C4-2B (cell line): ENCODE results near the gene ADH7.

Experiments used
- ZFX ChIP-seq: fragments of 450-650 bp; IDR thresholded peaks from 2 replicates; pipeline ENCODE4 v1.6.1; 2017
- TF ChIP-seq, protein P1 (sequence below): fragments of 450-650 bp; conservative IDR thresholded peaks from 2 replicates; pipeline ENCODE4 v1.5.1; 2017; ENCODE audit warnings: mild to moderate bottlenecking

DNA sequence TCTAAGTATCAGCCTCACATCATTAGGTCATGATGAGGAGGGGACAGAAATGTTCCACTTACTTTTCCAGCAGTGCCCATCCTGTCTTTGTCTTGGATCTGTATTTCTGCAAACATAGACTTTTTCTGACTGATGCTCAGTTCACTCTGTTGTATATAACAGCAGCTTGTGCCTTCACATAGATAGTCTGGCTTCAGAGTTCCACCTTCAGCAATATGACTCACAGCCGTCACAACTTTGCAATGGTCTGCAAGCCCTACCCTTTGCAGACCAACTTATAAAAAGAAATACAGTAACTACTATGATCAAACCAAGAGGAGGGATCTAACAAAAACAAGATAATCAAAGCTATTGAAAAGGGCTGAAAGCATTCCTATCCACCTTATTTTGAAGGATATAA is at the start of gene ADH7:
- TF ChIP-seq, protein P1, sequence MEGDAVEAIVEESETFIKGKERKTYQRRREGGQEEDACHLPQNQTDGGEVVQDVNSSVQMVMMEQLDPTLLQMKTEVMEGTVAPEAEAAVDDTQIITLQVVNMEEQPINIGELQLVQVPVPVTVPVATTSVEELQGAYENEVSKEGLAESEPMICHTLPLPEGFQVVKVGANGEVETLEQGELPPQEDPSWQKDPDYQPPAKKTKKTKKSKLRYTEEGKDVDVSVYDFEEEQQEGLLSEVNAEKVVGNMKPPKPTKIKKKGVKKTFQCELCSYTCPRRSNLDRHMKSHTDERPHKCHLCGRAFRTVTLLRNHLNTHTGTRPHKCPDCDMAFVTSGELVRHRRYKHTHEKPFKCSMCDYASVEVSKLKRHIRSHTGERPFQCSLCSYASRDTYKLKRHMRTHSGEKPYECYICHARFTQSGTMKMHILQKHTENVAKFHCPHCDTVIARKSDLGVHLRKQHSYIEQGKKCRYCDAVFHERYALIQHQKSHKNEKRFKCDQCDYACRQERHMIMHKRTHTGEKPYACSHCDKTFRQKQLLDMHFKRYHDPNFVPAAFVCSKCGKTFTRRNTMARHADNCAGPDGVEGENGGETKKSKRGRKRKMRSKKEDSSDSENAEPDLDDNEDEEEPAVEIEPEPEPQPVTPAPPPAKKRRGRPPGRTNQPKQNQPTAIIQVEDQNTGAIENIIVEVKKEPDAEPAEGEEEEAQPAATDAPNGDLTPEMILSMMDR: no peak
- no peak for TF ChIP-seq ZFX
